LNCaP clone FGC (cell line): ENCODE results near the gene MIA2.
A peak's percentile ranks its signal among the peaks of the same experiment; 100 is the strongest.

ENCODE experiments used
- DNase-seq: peaks from one replicate; pipeline ENCODE4 v3.0.0-alpha.2; 2011; ENCODE audit warnings: low read depth
- H3K4me3 ChIP-seq: 2 replicates; pipeline ENCODE4 v1.5.1; 2011; ENCODE audit warnings: mild to moderate bottlenecking, low read depth, low read length, control low read depth
- TF ChIP-seq, protein P1 (sequence below): IDR thresholded peaks from 2 replicates; pipeline ENCODE4 v1.5.1; 2012; ENCODE audit warnings: mild to moderate bottlenecking; ENCODE audit not compliant: control insufficient read depth, insufficient read depth; ENCODE audit errors: extremely low read depth

Gene MIA2

DNA sequence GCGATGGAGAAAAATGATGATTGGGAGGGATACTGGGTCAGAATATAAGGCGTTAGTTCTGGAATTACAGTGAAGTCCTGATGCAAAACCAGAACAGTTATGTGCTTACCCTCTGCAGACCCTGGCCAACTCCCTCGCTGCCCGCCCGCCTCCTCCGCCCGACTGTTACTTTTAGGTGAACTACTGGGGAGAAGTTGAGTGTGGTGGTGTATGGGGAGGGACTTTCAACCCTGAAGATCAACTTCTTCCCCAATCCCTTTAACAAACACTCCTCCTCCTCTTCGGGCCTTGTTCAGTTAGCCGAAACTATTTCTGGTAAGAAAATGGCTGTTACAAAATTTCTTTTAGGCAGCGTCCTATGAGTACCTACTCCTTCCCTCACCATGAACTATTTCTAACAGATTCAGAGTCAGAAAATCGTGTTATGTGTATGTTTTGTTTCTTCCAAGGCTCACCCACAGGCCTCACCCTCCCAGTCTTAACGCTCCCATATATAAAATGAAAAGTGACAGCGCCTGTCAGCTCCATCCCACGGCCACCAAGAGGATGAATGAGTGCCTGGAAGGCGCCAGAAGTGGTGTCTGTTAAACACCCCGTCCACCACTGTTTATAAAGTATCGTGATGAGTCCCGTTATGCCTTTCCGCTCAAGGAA is 197.2 kb downstream of the MIA2 start:
- peak overlapping the region; percentile 87 for H3K4me3 ChIP-seq
- DNase-seq: no peak
- TF ChIP-seq, protein P1, sequence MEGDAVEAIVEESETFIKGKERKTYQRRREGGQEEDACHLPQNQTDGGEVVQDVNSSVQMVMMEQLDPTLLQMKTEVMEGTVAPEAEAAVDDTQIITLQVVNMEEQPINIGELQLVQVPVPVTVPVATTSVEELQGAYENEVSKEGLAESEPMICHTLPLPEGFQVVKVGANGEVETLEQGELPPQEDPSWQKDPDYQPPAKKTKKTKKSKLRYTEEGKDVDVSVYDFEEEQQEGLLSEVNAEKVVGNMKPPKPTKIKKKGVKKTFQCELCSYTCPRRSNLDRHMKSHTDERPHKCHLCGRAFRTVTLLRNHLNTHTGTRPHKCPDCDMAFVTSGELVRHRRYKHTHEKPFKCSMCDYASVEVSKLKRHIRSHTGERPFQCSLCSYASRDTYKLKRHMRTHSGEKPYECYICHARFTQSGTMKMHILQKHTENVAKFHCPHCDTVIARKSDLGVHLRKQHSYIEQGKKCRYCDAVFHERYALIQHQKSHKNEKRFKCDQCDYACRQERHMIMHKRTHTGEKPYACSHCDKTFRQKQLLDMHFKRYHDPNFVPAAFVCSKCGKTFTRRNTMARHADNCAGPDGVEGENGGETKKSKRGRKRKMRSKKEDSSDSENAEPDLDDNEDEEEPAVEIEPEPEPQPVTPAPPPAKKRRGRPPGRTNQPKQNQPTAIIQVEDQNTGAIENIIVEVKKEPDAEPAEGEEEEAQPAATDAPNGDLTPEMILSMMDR: no peak

- peak overlapping the region; percentile 87 for H3K4me3 ChIP-seq
- TF ChIP-seq, protein P1: no peak
- no peak for DNase-seq
These were observed 197.9 kb downstream of the MIA2 start for GRCh38 chr14:39431416-39432178.

- DNase-seq: peak; percentile 92
- TF ChIP-seq, protein P1: no peak
- H3K4me3 ChIP-seq: peak within 1 kb of the TSS; percentile 87
These were observed 198.5 kb downstream of the MIA2 start, which contains the start of gene FBXO33 for GRCh38 chr14:39432179-39432618. FBXO33 (minus strand) TSS chr14:39432433; CDS start chr14:39432162, 271 bp downstream.

GRCh38 chr14:39432619-39433451 is 199.1 kb downstream of the MIA2 start:
- peak overlapping the region; percentile 87 for H3K4me3 ChIP-seq
- peak; percentile 84 for DNase-seq
- TF ChIP-seq, protein P1: peak; percentile 44

DNA sequence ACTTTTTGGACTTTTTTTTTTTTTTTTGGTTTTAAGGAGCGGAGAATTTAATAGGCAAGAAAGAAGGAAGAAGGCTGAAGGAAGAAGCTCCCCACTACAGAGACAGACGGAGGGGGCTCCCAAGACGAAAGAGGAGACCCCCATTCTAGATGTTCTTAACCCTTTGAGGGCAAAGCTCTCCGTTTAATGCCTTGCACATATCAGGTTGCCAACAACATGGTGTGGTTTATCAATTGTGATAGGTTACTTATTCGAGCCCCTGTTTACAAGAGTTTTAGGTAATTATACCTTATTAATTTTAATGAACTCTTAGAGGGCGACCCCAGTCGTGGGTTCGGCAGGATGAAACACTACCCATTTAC is 199.7 kb downstream of the MIA2 start:
- TF ChIP-seq, protein P1: no peak
- no peak for DNase-seq
- peak overlapping the region; percentile 87 for H3K4me3 ChIP-seq

GRCh38 chr14:39434401-39434800 is 200.7 kb downstream of the MIA2 start:
- no peak for DNase-seq

More at GRCh38 chr14:39434401-39434800, 200.7 kb downstream of the MIA2 start:
- TF ChIP-seq, protein P1: no peak
- H3K4me3 ChIP-seq: no peak overlapping the region
